ENCODE results near the gene BRD2. TPM values are rescaled to one million over a fixed set of nuclear protein-coding genes. Genes with fewer than 3 reads are reported as not detected.

BRD2 gene
- total and polyA plus RNA-seq, 9 of the 15 experiments (the other 6 are each of a cell fraction or from before 2014, with no cell fraction given) = 19.0 to 252 (median 181) TPM

- TF ChIP-seq ZBTB33 (CRISPR knock-in tag; IDR thresholded peaks at IDR 0.05) (peak; percentile 47; the same call in 1 of the 2 replicates), STAT5A (IDR thresholded peaks at IDR 0.05; ENCODE audit: borderline replicate concordance, low read length) (peak; percentile 1; the same call in 1 of the 2 replicates), DLX4 (CRISPR knock-in tag; IDR thresholded peaks at IDR 0.05) (no peak), ZNF143 (CRISPR knock-in tag; IDR thresholded peaks at IDR 0.05) (no peak), RHOXF2B (CRISPR knock-in tag; conservative IDR thresholded peaks at IDR 0.05) (0 out of 2 replicates have a peak, but pooled peaks have one; percentile 18), RNF2 (IDR thresholded peaks at IDR 0.05) (0 out of 2 replicates have a peak, but pooled peaks have one; percentile 30), E2F1 (CRISPR knock-in tag; IDR thresholded peaks at IDR 0.05) (peak; percentile 60; the same call in 1 of the 2 replicates), NR2C2 (CRISPR knock-in tag; IDR thresholded peaks at IDR 0.05) (peak; percentile 77), NR2C2 (tag; IDR thresholded peaks at IDR 0.05) (no peak), HDGF (IDR thresholded peaks at IDR 0.05) (peak; percentile 98), OTX1 (CRISPR knock-in tag; IDR thresholded peaks at IDR 0.05) (0 out of 2 replicates have a peak, but pooled peaks have one; percentile 39), HEY1 (CRISPR knock-in tag; IDR thresholded peaks at IDR 0.05; ENCODE audit: borderline replicate concordance) (peak; percentile 65; the same call in 1 of the 2 replicates), EWSR1 (IDR thresholded peaks at IDR 0.05; ENCODE audit: borderline replicate concordance, low read depth, partially characterized antibody) (no peak), HSF4 (CRISPR knock-in tag; IDR thresholded peaks at IDR 0.05; ENCODE audit: borderline replicate concordance) (no peak), ZBTB11 (CRISPR knock-in tag; IDR thresholded peaks at IDR 0.05) (peak in 1 of 3 experiments; percentile 50; a peak in 1 of 6 replicates), CCNT2 (IDR thresholded peaks at IDR 0.05; ENCODE audit: borderline replicate concordance, extremely low read depth, insufficient read length, low read depth, low read length) (peak; percentile 90), EP300 (IDR thresholded peaks at IDR 0.05; ENCODE audit: low read length) (peak; percentile 34; the same call in 1 of the 2 replicates), PCBP2 (IDR thresholded peaks at IDR 0.05; ENCODE audit: low read depth, low read length, poor library complexity, severe bottlenecking) (no peak)
Measured at GRCh38 chr6:32971581-32972352, 3.4 kb downstream of the BRD2 start (continued).

Data from K562 (cell line).